ENCODE results near the gene ENGASE.

GRCh38 chr17:79065105-79065670 is 9.4 kb upstream of the ENGASE start:
- peak in 1 of 3 donors; percentile 52 for TF ChIP-seq CTCF (IDR thresholded peaks at IDR 0.05)
- no peak for TF ChIP-seq POLR2A (IDR thresholded peaks at IDR 0.05)

All from lower leg skin (tissue), 3 donors.